GM03348 (cell line): Measurements from ENCODE around the gene LTBP3.

Experiments used
- DNase-seq: peaks from one replicate; pipeline ENCODE4 v3.0.0; 2012; ENCODE audit warnings: low spot score

LTBP3 gene

GRCh38 chr11:65553301-65554001 is 4.7 kb downstream of the LTBP3 start:
- no peak for DNase-seq

- no peak for DNase-seq
These were observed 5.7 kb downstream of the LTBP3 start for GRCh38 chr11:65552388-65552951.

GRCh38 chr11:65551572-65552387 is 6.4 kb downstream of the LTBP3 start:
- no peak for DNase-seq

GRCh38 chr11:65549096-65549495 is 9.1 kb downstream of the LTBP3 start:
- DNase-seq: no peak

GRCh38 chr11:65548395-65548794 is 9.8 kb downstream of the LTBP3 start:
- no peak for DNase-seq

GRCh38 chr11:65547446-65548125 is 10.6 kb downstream of the LTBP3 start:
- DNase-seq: no peak

GRCh38 chr11:65546217-65546958 is 11.8 kb downstream of the LTBP3 start:
- DNase-seq: no peak

- no peak for DNase-seq
These were observed 12.3 kb downstream of the LTBP3 start for GRCh38 chr11:65545853-65546216.

GRCh38 chr11:65542738-65543390 is 15.3 kb downstream of the LTBP3 start:
- no peak for DNase-seq

- DNase-seq: no peak
These were observed 16.8 kb downstream of the LTBP3 start for GRCh38 chr11:65541093-65541982.

GRCh38 chr11:65540290-65541092 is 17.7 kb downstream of the LTBP3 start:
- DNase-seq: peak; percentile 96

GRCh38 chr11:65539744-65540289 is 18.3 kb downstream of the LTBP3 start:
- DNase-seq: no peak

- DNase-seq: no peak
These were observed 19.0 kb downstream of the LTBP3 start for GRCh38 chr11:65538915-65539743.

- DNase-seq: no peak
These were observed 19.8 kb downstream of the LTBP3 start for GRCh38 chr11:65538232-65538914.

- no peak for DNase-seq
These were observed 20.4 kb downstream of the LTBP3 start for GRCh38 chr11:65537620-65538231.

- no peak for DNase-seq
These were observed 20.9 kb downstream of the LTBP3 start for GRCh38 chr11:65537296-65537597.
